GM12878 (cell line): Measurements from ENCODE around the gene KIAA1217. TPM values are rescaled to one million over a fixed set of nuclear protein-coding genes. Genes with fewer than 3 reads are reported as not detected.

Experiments
- ATAC-seq: fragments of 200-7000 bp; cut with Tn5 transposase; 3 replicates; pipeline ENCODE4 v1.9.1; 2020; ENCODE audit warnings: mild to moderate bottlenecking, moderate library complexity
- BruUV-seq: library from RNA; stranded (reverse); fragments of 400-500 nt; replicated peaks from 2 replicates; lab custom pipeline; 2021; lab: Mats Ljungman, UMichigan
- CTCF ChIA-PET: fragments of 300-600 bp; sonication (Branson Sonifier 250); formaldehyde crosslinking; extraction: SDS; loops from one replicate; lab custom pipeline; 2021; ENCODE audit warnings: inconsistent platforms; lab: Yijun Ruan, JAX
- POLR2A ChIA-PET: fragments of 350-600 bp; formaldehyde crosslinking; extraction: SDS; loops from one replicate; lab custom pipeline; 2021; ENCODE audit warnings: inconsistent platforms; lab: Charles Lee
- RAD21 ChIA-PET: fragments of 300-600 bp; sonication (Branson Sonifier 250); formaldehyde crosslinking; loops from one replicate; lab custom pipeline; 2023; ENCODE audit warnings: antibody characterized with exemption; ENCODE audit not compliant: unreplicated experiment; lab: Charles Lee
- SMC1A ChIA-PET: fragments of 300-600 bp; sonication (Branson Sonifier 250); formaldehyde crosslinking; loops from one replicate; lab custom pipeline; 2023; ENCODE audit not compliant: unreplicated experiment, uncharacterized antibody; lab: Charles Lee
- DNase-seq: peaks from one replicate; pipeline ENCODE4 v3.0.0-alpha.2; 2011; ENCODE audit warnings: low read depth, low spot score
- FAIRE-seq: peaks from 3 replicates; lab custom pipeline; 2011; peaks lifted over from hg19 to GRCh38; lab: Jason Lieb, UNC
- H2AFZ ChIP-seq: 2 replicates; pipeline ENCODE4 v1.6.0; 2011; ENCODE audit warnings: low read depth, low read length, control low read depth; ENCODE audit not compliant: control insufficient read depth
- H3K27ac ChIP-seq: 2 replicates; pipeline ENCODE4 v1.5.1; 2011; ENCODE audit warnings: control low read depth; ENCODE audit not compliant: control insufficient read depth, insufficient read depth
- H3K27me3 ChIP-seq, 2 experiments: replicated peaks in 1 of 2; 2 replicates each; pipeline versions ENCODE4 v1.6.0 to v1.6.1; 2011; ENCODE audit warnings: low read length in 1 of 2; ENCODE audit not compliant: control insufficient read depth in 2 of 2, insufficient read depth in 2 of 2
- H3K36me3 ChIP-seq, 2 experiments: 2 replicates each; pipeline ENCODE4 v1.5.1; 2011; ENCODE audit warnings: low read length in 1 of 2; ENCODE audit not compliant: control insufficient read depth in 2 of 2, insufficient read depth in 2 of 2
- H3K4me1 ChIP-seq: 2 replicates; pipeline ENCODE4 v1.6.1; 2011; ENCODE audit warnings: mild to moderate bottlenecking, low read length, moderate library complexity, mixed read lengths; ENCODE audit not compliant: control insufficient read depth, insufficient read depth
- H3K4me2 ChIP-seq: 2 replicates; pipeline ENCODE4 v1.6.0; 2011; ENCODE audit warnings: control low read depth; ENCODE audit not compliant: control insufficient read depth, insufficient read depth
- H3K4me3 ChIP-seq: fragments of 200-600 bp; sonication (generic); 2 replicates; pipeline ENCODE4 v1.5.1; 2016
- H3K79me2 ChIP-seq: 2 replicates; pipeline ENCODE4 v1.6.0; 2011; ENCODE audit warnings: low read length; ENCODE audit not compliant: control insufficient read depth, insufficient read depth
- H3K9ac ChIP-seq: 2 replicates; pipeline ENCODE4 v1.8.0; 2011; ENCODE audit warnings: low read length, control low read depth, mixed read lengths; ENCODE audit not compliant: control insufficient read depth, insufficient read depth
- H3K9me3 ChIP-seq: replicated peaks from 3 replicates; pipeline ENCODE4 v1.5.1; 2011; ENCODE audit warnings: mild to moderate bottlenecking, low read length; ENCODE audit not compliant: control insufficient read depth, insufficient read depth
- H4K20me1 ChIP-seq: 2 replicates; pipeline ENCODE4 v1.6.0; 2011; ENCODE audit not compliant: control insufficient read depth, insufficient read depth
- CREB1 ChIP-seq: IDR thresholded peaks from 2 replicates; pipeline ENCODE4 v1.6.1; 2012; ENCODE audit warnings: low read depth, mild to moderate bottlenecking, inconsistent platforms
- CREM ChIP-seq: IDR thresholded peaks from 2 replicates; pipeline ENCODE4 v1.6.1; 2014; ENCODE audit warnings: antibody characterized with exemption, low read depth
- ESRRA ChIP-seq: IDR thresholded peaks from 2 replicates; pipeline ENCODE4 v1.6.1; 2012; ENCODE audit warnings: mild to moderate bottlenecking, low read length, improper control_type of control experiment
- FOXK2 ChIP-seq: fragments of 450-650 bp; IDR thresholded peaks from 2 replicates; pipeline ENCODE4 v1.6.1; 2017; ENCODE audit warnings: mild to moderate bottlenecking, moderate library complexity
- MEF2A ChIP-seq: IDR thresholded peaks from 2 replicates; pipeline ENCODE4 v1.6.1; 2011; ENCODE audit warnings: low read depth, mild to moderate bottlenecking, low read length, moderate library complexity; ENCODE audit not compliant: insufficient read depth
- MTA2 ChIP-seq: fragments of 450-650 bp; IDR thresholded peaks from 2 replicates; pipeline ENCODE4 v1.6.1; 2016; ENCODE audit warnings: low read depth, mild to moderate bottlenecking, moderate library complexity
- NBN ChIP-seq: fragments of 450-650 bp; IDR thresholded peaks from 2 replicates; pipeline ENCODE4 v1.6.1; 2016
- NFYA ChIP-seq: IDR thresholded peaks from 2 replicates; pipeline ENCODE4 v1.6.1; 2011; ENCODE audit warnings: low read depth, mild to moderate bottlenecking, low read length, improper control_type of control experiment, borderline replicate concordance
- NR2F1 ChIP-seq: fragments of 450-650 bp; conservative IDR thresholded peaks from 2 replicates; pipeline ENCODE4 v1.6.1; 2017; ENCODE audit warnings: mild to moderate bottlenecking
- POLR2AphosphoS2 ChIP-seq: IDR thresholded peaks from 2 replicates; pipeline ENCODE4 v1.6.1; 2011; ENCODE audit warnings: low read depth, mild to moderate bottlenecking, low read length, improper control_type of control experiment, moderate library complexity
- POU2F2 ChIP-seq: IDR thresholded peaks from 3 replicates; pipeline ENCODE4 v1.6.1; 2011; ENCODE audit warnings: low read depth, mild to moderate bottlenecking, low read length, borderline replicate concordance
- RB1 ChIP-seq: fragments of 450-650 bp; formaldehyde crosslinking; IDR thresholded peaks from 2 replicates; pipeline ENCODE4 v1.6.1; 2017; ENCODE audit warnings: mild to moderate bottlenecking, borderline replicate concordance
- RBBP5 ChIP-seq: fragments of 200-600 bp; sonication (generic); conservative IDR thresholded peaks from 2 replicates; pipeline ENCODE4 v1.6.1; 2016
- RCOR1 ChIP-seq: conservative IDR thresholded peaks from 2 replicates; pipeline ENCODE4 v1.6.1; 2012; ENCODE audit warnings: low read depth, low read length, improper control_type of control experiment
- TBL1XR1 ChIP-seq: IDR thresholded peaks from 2 replicates; pipeline ENCODE4 v1.6.1; 2012; ENCODE audit warnings: low read depth, low read length, improper control_type of control experiment
- YBX1 ChIP-seq: fragments of 450-650 bp; IDR thresholded peaks from 2 replicates; pipeline ENCODE4 v1.6.1; 2016; ENCODE audit warnings: antibody characterized with exemption
- ZNF384 ChIP-seq: IDR thresholded peaks from 2 replicates; pipeline ENCODE4 v1.6.1; 2012; ENCODE audit warnings: low read depth, mild to moderate bottlenecking, low read length, improper control_type of control experiment, borderline replicate concordance
- ZNF592 ChIP-seq: fragments of 450-650 bp; IDR thresholded peaks from 2 replicates; pipeline ENCODE4 v1.6.1; 2017; ENCODE audit warnings: mild to moderate bottlenecking, moderate library complexity
- ZSCAN29 ChIP-seq: fragments of 450-650 bp; IDR thresholded peaks from 2 replicates; pipeline ENCODE4 v1.6.1; 2017; ENCODE audit warnings: mild to moderate bottlenecking, moderate library complexity
- WGBS: methylation state at CpG from one replicate; pipeline ENCODE4 v1.1.6; 2016; ENCODE audit warnings: low lambda C conversion rate; ENCODE audit not compliant: insufficient replicate concordance, insufficient coverage; ENCODE audit errors: missing lambda C conversion rate; 5-methylcytosine and 5-hydroxymethylcytosine counted together
- in situ Hi-C: fragments of 300-500 bp; cut with MboI; formaldehyde crosslinking; loops from 9 replicates; pipeline ENCODE4 v1.14.3; 2018; ENCODE audit warnings: mixed read lengths
- intact Hi-C: fragments of 100-400 bp; cut with micrococcal nuclease; formaldehyde crosslinking; loops from one replicate; pipeline ENCODE4 v1.14.2; 2022; ENCODE audit not compliant: unreplicated experiment
- polyA plus RNA-seq, 11 experiments: library from polyadenylated mRNA; depleted of rRNA in 4 of 11; unstranded in 6 of 11; stranded (reverse) in 5 of 11; fragments of >200 nt; fragmentation: Nextera tagmentation in 4 of 11; fragmentation: Illumina TruSeq in 1 of 11; extraction: Ambion mirVana in 4 of 11; extraction: Trizol in 1 of 11; gene quantifications; 1 replicate in 1 of 11; 2 replicates in 10 of 11; pipeline versions ENCODE4 v1.2.1 to v1.2.3, GENCODE V29; 2011 to 2016; ENCODE audit warnings: inconsistent platforms in 2 of 11, missing spikeins in 2 of 11, low read depth in 1 of 11
- total RNA-seq, 4 experiments: library from RNA; depleted of rRNA in 3 of 4; stranded (reverse); fragments of >200 nt in 3 of 4; fragmentation: Illumina TruSeq in 1 of 4; extraction: Trizol in 1 of 4; gene quantifications; 2 replicates each; pipeline versions ENCODE4 v1.2.1 to v1.2.3, GENCODE V29; 2013 to 2021
- TF ChIP-seq, protein P1 (sequence below): fragments of 150-350 bp; IDR thresholded peaks from 2 replicates; pipeline ENCODE4 v1.6.1; 2014; ENCODE audit warnings: mild to moderate bottlenecking, low read depth, low read length

KIAA1217 gene
- total and polyA plus RNA-seq, 10 of the 15 experiments (the other 5 are each of a cell fraction or from before 2014, with no cell fraction given), result 0.57 to 3.8 (median 2.1) TPM

- no peak overlapping the region for H3K27ac ChIP-seq
- H3K4me2 ChIP-seq, result no peak overlapping the region
- DNase-seq (no peak), ATAC-seq (no peak), FAIRE-seq (no peak)
- 69% methylated on average over 5 of the region's 5 CpGs for WGBS
- no peaks in the 10 kb centered on the region for H3K36me3 ChIP-seq
- no peak overlapping the region for H3K4me3 ChIP-seq
- intact Hi-C loops, result no loop called here
- no peak overlapping the region for H2AFZ ChIP-seq
- ChIA-PET SMC1A (interaction anchor here (1.0 kb wide), 1 partner anchor 20 kb away, joined by 3 read pairs; no protein-coding TSS in a partner anchor), CTCF (interaction anchor here (0.5 to 1.4 kb wide), 3 partner anchors 14 to 1605 kb away, joined by 3 read pairs; no protein-coding TSS in a partner anchor), POLR2A (no interaction called here), RAD21 (no interaction called here)
- H3K9ac ChIP-seq, result no peak overlapping the region
- no peaks in the 10 kb centered on the region for H3K79me2 ChIP-seq
- TF ChIP-seq NBN (no peak), ZNF592 (no peak), NR2F1 (no peak), MEF2A (no peak), ZSCAN29 (no peak), TBL1XR1 (no peak), RBBP5 (no peak), ESRRA (no peak), RCOR1 (no peak), CREB1 (no peak), POU2F2 (no peak), POLR2AphosphoS2 (no peak), YBX1 (no peak), CREM (no peak), MTA2 (no peak), RB1 (no peak), ZNF384 (no peak), NFYA (no peak), FOXK2 (no peak)
- TF ChIP-seq, protein P1, sequence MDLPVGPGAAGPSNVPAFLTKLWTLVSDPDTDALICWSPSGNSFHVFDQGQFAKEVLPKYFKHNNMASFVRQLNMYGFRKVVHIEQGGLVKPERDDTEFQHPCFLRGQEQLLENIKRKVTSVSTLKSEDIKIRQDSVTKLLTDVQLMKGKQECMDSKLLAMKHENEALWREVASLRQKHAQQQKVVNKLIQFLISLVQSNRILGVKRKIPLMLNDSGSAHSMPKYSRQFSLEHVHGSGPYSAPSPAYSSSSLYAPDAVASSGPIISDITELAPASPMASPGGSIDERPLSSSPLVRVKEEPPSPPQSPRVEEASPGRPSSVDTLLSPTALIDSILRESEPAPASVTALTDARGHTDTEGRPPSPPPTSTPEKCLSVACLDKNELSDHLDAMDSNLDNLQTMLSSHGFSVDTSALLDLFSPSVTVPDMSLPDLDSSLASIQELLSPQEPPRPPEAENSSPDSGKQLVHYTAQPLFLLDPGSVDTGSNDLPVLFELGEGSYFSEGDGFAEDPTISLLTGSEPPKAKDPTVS, result no peak
- no peaks in the 10 kb centered on the region for H3K27me3 ChIP-seq
- H3K4me1 ChIP-seq, result no peaks in the 10 kb centered on the region
- in situ Hi-C loops, result no loop called here
- H4K20me1 ChIP-seq, result no peaks in the 10 kb centered on the region
- H3K9me3 ChIP-seq, result no peaks in the 10 kb centered on the region
- no TSS peak for BruUV-seq
These were observed 228.4 kb downstream of the KIAA1217 start for GRCh38 chr10:24437302-24437701.
